ENCODE results near the gene TSPAN11.

DNA sequence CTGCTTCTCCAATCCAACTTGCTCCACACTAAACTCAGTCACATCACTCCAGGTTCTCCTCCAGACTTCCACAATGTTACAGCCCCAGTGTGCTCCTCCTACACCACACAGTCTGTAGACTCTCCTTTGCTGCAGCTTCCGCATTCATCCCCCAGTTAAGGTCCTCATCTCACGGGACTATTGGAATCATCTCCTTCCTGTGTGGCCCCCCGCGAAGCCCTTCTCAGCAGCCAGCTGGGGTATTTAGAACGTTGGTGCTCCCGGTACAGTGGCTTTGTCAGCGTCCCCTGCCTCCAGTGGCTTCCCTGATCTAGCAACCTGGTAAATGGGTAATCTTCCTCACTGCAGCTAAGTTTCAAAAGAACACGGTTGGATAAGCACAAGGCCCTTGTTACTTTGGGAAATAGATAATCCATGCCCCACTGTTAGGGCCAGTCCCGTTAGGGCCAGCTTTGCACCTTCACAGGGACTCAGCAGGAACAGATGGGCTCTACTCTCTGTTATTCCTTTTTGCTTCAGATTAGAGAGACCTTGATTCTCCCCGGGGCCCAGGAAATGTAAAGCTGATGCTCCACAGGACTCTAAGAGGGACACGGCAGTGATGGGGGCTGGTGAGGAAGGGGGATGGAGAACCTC, 823 bp upstream of the TSPAN11 start:
- TF ChIP-seq POLR2AphosphoS5 (IDR thresholded peaks at IDR 0.05), result no peak
- TF ChIP-seq CTCF (IDR thresholded peaks at IDR 0.05), result no peak
- no peak for TF ChIP-seq POLR2A (IDR thresholded peaks at IDR 0.05)
- TF ChIP-seq EP300 (IDR thresholded peaks at IDR 0.05), result no peak

Data from suprapubic skin (tissue), 4 donors.